Lower lobe of right lung (tissue), 2 donors: ENCODE data around the gene VCAM1. TPM values are rescaled to one million over a fixed set of nuclear protein-coding genes. Genes with fewer than 3 reads are reported as not detected.

Experiments
- ATAC-seq, 2 donors: fragments of 200-7000 bp; cut with Tn5 transposase; one replicate each; pipeline ENCODE4 v1.9.1; 2020 to 2022; ENCODE audit warnings: mild to moderate bottlenecking in 2 of 2, moderate library complexity in 2 of 2
- DNase-seq: peaks from one replicate; pipeline ENCODE4 v3.0.0-alpha.2; 2020
- H3K27ac ChIP-seq: fragments of 200-600 bp; one replicate; pipeline ENCODE4 v1.8.0; 2022
- H3K27me3 ChIP-seq: fragments of 200-600 bp; one replicate; pipeline ENCODE4 v1.8.0; 2022; ENCODE audit warnings: low read depth
- H3K36me3 ChIP-seq: fragments of 200-600 bp; one replicate; pipeline ENCODE4 v1.8.0; 2022; ENCODE audit warnings: mild to moderate bottlenecking
- H3K4me1 ChIP-seq: fragments of 200-600 bp; one replicate; pipeline ENCODE4 v1.8.0; 2022
- H3K4me3 ChIP-seq: fragments of 200-600 bp; one replicate; pipeline ENCODE4 v1.8.0; 2022; ENCODE audit warnings: mild to moderate bottlenecking
- H3K9me3 ChIP-seq: fragments of 200-600 bp; one replicate; pipeline ENCODE4 v1.8.0; 2022
- CTCF ChIP-seq: fragments of 200-600 bp; IDR thresholded peaks from one replicate; pipeline ENCODE4 v1.8.0; 2022; ENCODE audit warnings: antibody characterized with exemption, mild to moderate bottlenecking
- intact Hi-C: fragments of 100-400 bp; cut with DNase I; formaldehyde crosslinking; loops from one replicate; pipeline ENCODE4 v1.11.0; 2022
- total RNA-seq: library from RNA; stranded (reverse); fragmentation: NEBNext Ultra II Directional; extraction: Animal tissue kit (Norgen Biotek cat#: 25700); gene quantifications from one replicate; pipeline ENCODE4 v1.2.1, GENCODE V29; 2021
- donor health status: DM: no; HTN: yes; CAD: no; lungs with severe emphysema.

VCAM1 gene
- total RNA-seq, 1 donor from 2014 or later: 5.5 TPM

GRCh38 chr1:100752791-100753190 lies 33.2 kb downstream of the VCAM1 start:
- H3K9me3 ChIP-seq: no peaks in the 10 kb centered on the region
- ATAC-seq: no peak
- DNase-seq: no peak
- no peak overlapping the region for H3K4me3 ChIP-seq
- no peak for TF ChIP-seq CTCF
- H3K36me3 ChIP-seq: no peaks in the 10 kb centered on the region
- H3K27ac ChIP-seq: no peak overlapping the region
- no peaks in the 10 kb centered on the region for H3K27me3 ChIP-seq
- H3K4me1 ChIP-seq: no peaks in the 10 kb centered on the region
- intact Hi-C loops: no loop called here

GRCh38 chr1:100757946-100758345 lies 38.4 kb downstream of the VCAM1 start:
- Histone ChIP-seq H3K4me3 (no peak overlapping the region), H3K4me1 (no peaks in the 10 kb centered on the region), H3K27ac (no peak overlapping the region), H3K27me3 (no peaks in the 10 kb centered on the region), H3K9me3 (no peaks in the 10 kb centered on the region), H3K36me3 (no peaks in the 10 kb centered on the region)
- no peak for TF ChIP-seq CTCF
- intact Hi-C loops: no loop called here
- DNase-seq (no peak), ATAC-seq (no peak)

- H3K27me3 ChIP-seq: no peaks in the 10 kb centered on the region
- no peaks in the 10 kb centered on the region for H3K36me3 ChIP-seq
- H3K4me1 ChIP-seq: no peaks in the 10 kb centered on the region
- no peak overlapping the region for H3K27ac ChIP-seq
- DNase-seq (no peak), ATAC-seq (no peak)
- H3K9me3 ChIP-seq: no peaks in the 10 kb centered on the region
- H3K4me3 ChIP-seq: no peak overlapping the region
- intact Hi-C loops: no loop called here
- no peak for TF ChIP-seq CTCF
Observed at GRCh38 chr1:100759188-100759587, 39.6 kb downstream of the VCAM1 start.

GRCh38 chr1:100760511-100760910 lies 41.0 kb downstream of the VCAM1 start:
- Histone ChIP-seq H3K4me3 (no peak overlapping the region), H3K9me3 (no peaks in the 10 kb centered on the region), H3K4me1 (no peaks in the 10 kb centered on the region), H3K27ac (no peak overlapping the region), H3K27me3 (no peaks in the 10 kb centered on the region), H3K36me3 (no peaks in the 10 kb centered on the region)
- intact Hi-C loops: no loop called here
- no peak for ATAC-seq
- no peak for TF ChIP-seq CTCF
- no peak for DNase-seq

GRCh38 chr1:100762461-100762860 lies 42.9 kb downstream of the VCAM1 start:
- ATAC-seq (no peak), DNase-seq (no peak)
- H3K4me3 ChIP-seq: no peak overlapping the region
- intact Hi-C loops: no loop called here
- no peaks in the 10 kb centered on the region for H3K4me1 ChIP-seq
- no peak for TF ChIP-seq CTCF
- H3K36me3 ChIP-seq: no peaks in the 10 kb centered on the region
- H3K27ac ChIP-seq: no peak overlapping the region
- no peaks in the 10 kb centered on the region for H3K9me3 ChIP-seq
- H3K27me3 ChIP-seq: no peaks in the 10 kb centered on the region
